NCI-H2227 (cell line): ENCODE results near the gene PHLPP1.

ENCODE experiments used
- DNase-seq: peaks from one replicate; lab custom pipeline; 2025; ENCODE audit not compliant: unreplicated experiment; lab: John Stamatoyannopoulos, UW

PHLPP1 gene

GRCh38 chr18:62933261-62933887, 218.0 kb downstream of the PHLPP1 start:
- no peak for DNase-seq

DNA sequence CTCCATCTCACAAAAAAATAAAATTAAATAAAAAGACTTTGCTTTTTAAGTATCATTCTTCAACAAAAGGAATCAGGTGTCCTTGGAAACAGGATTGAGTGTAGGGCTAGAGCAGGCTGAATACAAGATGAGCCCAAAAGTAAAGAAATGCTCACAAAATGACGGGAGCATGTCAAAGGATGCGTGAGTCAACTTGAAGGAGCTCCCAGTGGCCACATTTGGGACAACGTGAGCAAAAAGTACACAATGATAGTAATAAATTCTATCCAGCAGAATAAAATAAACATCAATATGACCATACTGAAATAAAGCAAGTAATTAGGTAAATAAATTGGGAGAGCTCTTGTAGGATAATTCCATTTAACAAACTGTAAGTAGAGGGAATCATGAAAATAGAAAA, 220.7 kb downstream of the PHLPP1 start:
- DNase-seq: no peak

- no peak for DNase-seq
Observed at GRCh38 chr18:62937065-62937464, 221.7 kb downstream of the PHLPP1 start.

DNA sequence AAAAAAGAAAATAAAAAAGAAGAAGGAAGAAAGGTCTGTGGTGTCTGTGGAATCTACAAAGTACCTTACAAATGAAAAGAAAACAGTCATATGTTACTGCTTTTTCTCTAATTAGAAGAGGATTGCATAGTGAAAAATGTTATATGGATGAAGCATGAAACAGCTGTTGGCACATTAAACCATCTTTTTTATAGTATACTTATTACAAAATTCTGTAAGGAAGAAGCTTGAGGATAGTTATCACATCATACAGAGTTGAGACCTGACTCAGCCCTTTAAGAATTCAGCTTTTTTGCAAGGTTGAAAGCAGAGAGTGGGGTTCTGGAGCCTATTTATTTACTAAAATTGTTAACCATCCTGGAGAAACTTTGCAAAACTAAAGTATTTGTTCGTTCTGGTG, 222.7 kb downstream of the PHLPP1 start:
- no peak for DNase-seq

- DNase-seq: no peak
Observed at GRCh38 chr18:62938487-62938886, 223.1 kb downstream of the PHLPP1 start.

DNA sequence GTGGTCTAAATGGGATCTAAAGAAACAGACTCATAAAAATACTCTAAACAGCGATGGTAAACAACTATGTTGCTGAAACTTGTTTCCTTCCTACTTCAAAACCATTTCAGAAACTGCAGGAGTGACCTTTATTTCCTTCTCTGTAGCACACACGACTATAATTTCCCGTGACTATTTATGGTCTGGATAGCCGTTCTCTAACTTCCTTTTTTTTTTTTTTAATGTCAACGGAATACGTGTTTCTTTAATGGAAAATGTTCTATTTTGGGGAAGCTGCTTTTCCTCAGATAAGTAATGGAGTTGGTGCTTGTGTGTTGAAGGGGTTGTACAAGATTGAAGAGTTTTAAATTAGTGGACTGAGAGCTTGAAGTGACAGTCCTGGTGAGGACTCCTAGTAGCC, 224.1 kb downstream of the PHLPP1 start:
- DNase-seq: peak; percentile 14

DNA sequence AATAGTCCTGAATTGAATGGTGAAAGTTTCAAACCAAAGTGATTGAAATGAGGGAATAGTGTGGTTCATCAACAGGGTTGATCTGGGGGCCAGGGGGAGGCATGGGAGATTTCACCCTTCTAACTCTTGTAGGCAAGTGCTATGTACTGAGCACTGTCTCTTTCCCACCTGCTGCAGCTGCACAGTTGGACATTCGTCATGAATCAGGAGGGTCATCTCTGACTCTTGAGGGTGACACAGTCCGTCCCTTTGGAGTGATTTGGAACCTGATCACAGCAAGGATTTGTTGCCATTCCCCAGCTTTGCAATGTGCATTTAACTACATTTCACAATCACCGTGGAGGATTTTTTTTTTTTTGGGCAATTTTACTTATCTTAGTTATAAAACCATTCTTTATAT, 224.6 kb downstream of the PHLPP1 start:
- DNase-seq: no peak

- no peak for DNase-seq
Observed at GRCh38 chr18:62942578-62942977, 227.2 kb downstream of the PHLPP1 start.

DNA sequence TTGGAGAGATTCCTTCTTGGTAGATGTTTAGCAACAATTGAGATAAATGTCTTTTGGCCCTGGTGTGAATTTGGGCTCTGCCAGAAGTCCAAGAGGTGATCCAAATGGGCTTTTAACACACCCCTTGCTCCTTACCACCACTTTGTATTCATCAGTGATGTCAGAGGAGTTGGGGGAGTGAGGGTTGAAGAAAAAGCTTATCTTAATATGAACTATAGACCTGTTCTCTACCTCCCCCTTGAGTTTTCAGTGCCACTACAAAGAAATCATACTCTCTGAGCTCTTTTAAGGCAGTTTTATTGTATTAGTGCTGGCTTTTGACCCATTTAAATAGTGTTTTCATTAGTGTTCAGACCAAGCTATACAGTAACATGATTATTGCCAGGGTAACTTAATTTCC, 229.1 kb downstream of the PHLPP1 start:
- DNase-seq: no peak

DNA sequence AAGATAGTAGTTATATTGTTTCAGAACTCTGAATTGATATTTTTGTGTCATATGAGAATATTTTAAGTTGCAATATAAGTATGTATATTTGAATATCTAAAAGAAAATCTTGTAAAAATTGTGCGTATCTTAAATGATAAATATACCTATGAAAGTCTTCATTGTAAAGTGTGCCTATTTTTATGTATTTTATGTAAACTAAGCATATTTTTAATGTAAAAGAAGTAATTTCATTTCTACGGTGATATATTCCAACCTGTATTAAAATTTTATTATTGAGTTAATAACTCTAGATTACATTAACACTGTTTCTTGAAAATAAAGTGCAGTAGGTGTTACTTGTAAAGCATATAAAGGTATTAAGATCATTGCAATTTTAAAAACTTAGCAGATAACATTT, 233.4 kb downstream of the PHLPP1 start:
- no peak for DNase-seq

- no peak for DNase-seq
Observed at GRCh38 chr18:62950246-62950645, 234.9 kb downstream of the PHLPP1 start.

DNA sequence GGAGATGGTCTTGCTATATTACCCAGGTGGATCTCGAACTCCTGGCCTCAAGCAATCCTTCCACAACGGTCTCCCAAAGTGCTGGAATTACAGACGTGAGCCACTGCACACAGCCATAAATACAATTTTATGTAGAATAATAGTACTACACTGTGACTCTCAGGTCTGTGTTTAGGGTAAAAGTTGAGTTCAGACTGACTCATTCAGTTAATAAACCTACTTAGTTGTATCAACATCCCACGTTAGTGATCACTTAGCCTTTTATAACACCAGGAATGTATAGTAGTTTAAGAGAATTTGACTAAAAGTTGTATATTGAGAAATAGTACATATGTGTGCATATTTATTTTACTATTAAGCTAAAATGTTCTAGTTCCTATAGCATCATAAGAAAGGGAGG, 237.5 kb downstream of the PHLPP1 start:
- no peak for DNase-seq

DNA sequence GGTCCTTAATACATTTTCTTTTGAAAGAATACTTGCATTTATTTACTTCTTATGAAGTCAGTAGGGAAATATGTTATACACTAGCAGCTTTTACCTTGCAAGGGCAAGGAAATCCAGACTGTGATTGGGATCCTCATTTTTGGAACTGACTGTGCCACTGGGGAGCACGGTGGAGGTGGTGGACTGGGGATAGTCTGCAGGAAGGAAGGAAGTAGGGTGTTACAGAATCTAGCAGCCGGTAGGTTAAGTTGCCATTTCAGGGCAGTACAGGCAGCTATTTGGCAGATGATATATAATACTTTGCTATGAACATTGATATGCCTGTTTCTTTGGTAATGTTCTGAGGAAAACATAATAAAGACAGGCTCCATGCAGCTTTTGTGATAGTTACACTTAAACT, 238.3 kb downstream of the PHLPP1 start:
- no peak for DNase-seq

DNA sequence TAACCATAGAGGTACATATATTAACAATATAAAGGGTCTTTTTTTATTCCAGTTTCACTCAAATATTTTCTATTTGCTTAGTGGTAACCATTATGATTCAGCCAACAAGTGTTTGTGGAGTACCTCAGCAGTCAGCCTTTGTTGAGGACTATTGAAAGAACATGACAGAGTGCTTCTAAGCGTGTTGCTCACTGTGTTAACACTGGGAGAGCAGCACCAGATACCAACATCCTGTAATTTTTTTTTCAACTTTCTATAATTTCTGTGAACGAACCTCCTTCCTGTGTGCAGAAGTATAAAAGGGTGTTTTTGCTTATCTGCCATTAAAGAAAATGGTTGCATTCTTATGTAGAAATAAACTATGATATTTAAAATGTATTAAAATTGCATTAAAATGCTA, 239.0 kb downstream of the PHLPP1 start:
- no peak for DNase-seq

- DNase-seq: peak; percentile 31
Observed at GRCh38 chr18:62957885-62958472, 242.6 kb downstream of the PHLPP1 start.

- no peak for DNase-seq
Observed at GRCh38 chr18:62959481-62959880, 244.1 kb downstream of the PHLPP1 start.

- no peak for DNase-seq
Observed at GRCh38 chr18:62963507-62963906, 248.2 kb downstream of the PHLPP1 start.

- DNase-seq: no peak
Observed at GRCh38 chr18:62964432-62964831, 249.1 kb downstream of the PHLPP1 start.

DNA sequence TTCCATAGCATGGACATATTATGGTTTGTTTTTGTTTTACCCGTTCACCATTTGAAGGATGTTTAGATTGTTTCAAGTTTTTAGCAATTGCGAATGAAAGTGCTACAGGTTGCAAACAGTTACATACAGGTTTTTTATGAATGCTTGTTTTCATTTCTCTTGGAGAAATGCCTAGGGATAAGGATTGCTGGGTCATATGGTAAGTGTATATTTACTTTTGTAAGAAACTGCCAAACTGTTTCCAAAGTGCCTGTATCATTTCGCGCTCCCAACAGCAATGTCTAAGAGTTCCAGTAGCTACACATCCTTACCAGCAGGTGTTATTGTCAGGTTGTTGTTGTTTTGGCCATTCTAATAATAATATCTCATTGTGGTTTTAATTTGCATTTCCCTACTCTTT, 251.7 kb downstream of the PHLPP1 start:
- DNase-seq: no peak

DNA sequence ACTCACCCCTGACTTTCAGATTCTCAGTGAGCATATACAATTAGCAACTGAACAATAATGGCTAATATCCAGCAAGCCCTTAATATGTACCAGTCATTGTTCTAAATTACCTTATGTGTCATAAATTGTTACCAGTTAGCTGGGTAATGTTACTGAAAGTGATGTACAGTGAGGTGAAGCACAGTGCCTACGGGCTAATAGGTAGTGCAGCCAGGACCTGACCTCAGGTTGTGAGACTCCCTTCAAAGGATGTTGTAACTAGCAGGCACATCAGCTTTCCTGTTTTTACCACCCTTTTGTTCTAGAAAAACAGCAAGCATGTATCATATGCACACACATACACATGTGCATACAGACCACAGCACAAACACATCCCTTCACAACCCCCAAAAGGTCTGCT, 258.3 kb downstream of the PHLPP1 start:
- DNase-seq: no peak

GRCh38 chr18:62974388-62974787, 259.0 kb downstream of the PHLPP1 start:
- no peak for DNase-seq

- DNase-seq: no peak
Observed at GRCh38 chr18:62974928-62975675, 259.8 kb downstream of the PHLPP1 start.

DNA sequence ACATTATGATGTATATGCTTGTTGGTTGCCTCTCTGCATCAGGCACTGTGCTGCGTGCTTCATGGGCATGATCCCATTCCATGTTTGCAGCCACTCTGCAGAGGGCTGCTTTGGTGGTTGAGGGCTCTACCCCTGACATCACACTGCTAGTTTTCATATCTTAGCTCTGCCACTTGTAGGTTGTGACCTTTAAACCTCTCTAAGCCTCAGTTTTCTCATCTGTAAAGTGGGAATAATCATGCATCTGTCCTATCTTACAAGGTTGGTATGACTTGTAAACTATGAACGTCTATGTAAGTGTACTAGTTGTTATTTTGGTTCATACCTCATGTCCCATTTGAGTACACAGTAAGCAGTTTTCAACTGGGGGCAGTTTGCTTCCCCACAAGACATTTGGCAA, 260.4 kb downstream of the PHLPP1 start:
- DNase-seq: no peak
